Measurements from ENCODE around the gene CLEC11A.

Gene CLEC11A

DNA sequence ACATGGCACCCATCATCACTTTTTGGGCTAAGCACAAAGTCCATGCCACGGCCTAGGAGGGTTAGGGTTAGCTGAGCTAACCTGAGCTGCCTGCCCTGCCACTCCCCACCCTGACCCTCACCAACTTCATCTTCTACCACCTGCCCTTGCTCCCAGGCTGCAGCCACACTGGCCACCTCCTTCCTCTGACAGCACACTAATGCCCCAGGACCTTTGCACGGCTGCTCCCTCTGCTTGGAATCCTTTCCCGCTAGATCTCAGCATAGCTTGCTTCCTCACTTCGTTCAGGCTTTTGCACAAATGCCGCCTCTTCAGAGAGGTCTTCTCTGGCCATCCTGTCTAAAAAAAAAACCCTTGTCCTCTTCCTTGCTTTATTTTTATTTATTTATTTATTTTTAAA, 16.8 kb upstream of the CLEC11A start:
- no peak overlapping the region for H3K4me3 ChIP-seq (ENCODE audit: low read depth, low read length)
- no peaks in the 10 kb centered on the region for H3K36me3 ChIP-seq (ENCODE audit: control insufficient read depth, insufficient read depth, low read length)
- no peak overlapping the region for H3K27ac ChIP-seq (ENCODE audit: low read depth, low read length)
- no peaks in the 10 kb centered on the region for H3K9me3 ChIP-seq (ENCODE audit: control insufficient read depth, insufficient read depth, low read length)
- no peak overlapping the region for H3K9ac ChIP-seq (ENCODE audit: low read depth, low read length)
- H3K27me3 ChIP-seq (ENCODE audit: control insufficient read depth, insufficient read depth, low read length) = peaks cover 4% of the 10 kb centered on the region; the same call in 1 of the 2 replicates
- no peaks in the 10 kb centered on the region for H3K4me1 ChIP-seq (ENCODE audit: control insufficient read depth, insufficient read depth, low read length)

DNA sequence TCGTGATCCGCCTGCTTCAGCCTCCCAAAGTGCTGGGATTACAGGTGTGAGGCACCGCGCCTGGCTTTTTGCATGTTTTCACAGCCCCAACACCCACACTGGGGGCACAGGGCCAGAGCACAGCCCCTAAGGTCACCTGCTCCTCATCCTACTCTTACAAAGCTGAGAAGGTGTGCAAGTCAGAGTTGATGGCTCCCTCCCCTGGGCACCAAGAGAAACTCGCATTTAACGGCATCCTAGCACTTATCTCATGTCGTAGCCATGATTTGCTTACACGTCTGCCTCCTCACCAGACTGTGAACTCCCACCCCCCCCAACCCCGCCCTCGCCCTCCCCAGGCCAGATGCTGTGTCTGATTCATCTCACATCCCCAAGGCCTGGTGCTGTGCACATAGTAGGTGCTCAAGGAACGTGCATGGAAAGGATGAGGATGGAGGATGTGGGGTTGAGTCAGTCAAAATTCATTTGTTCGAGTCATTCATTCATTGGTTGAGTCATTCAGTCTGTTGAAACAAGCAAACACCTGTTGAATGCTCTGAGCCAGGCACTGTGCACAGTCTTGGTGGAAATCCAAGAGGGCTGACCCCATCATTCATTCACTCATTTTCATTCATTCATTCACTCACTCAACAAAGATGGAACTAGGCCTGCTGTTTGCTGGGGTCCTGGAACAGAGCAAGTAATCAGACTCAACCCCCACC, 14.8 kb upstream of the CLEC11A start:
- Histone ChIP-seq H3K27me3 (ENCODE audit: control insufficient read depth, insufficient read depth, low read length) (no peaks in the 10 kb centered on the region), H3K27ac (ENCODE audit: low read depth, low read length) (no peak overlapping the region), H3K4me1 (ENCODE audit: control insufficient read depth, insufficient read depth, low read length) (no peaks in the 10 kb centered on the region), H3K36me3 (ENCODE audit: control insufficient read depth, insufficient read depth, low read length) (no peaks in the 10 kb centered on the region), H3K4me3 (ENCODE audit: low read depth, low read length) (no peak overlapping the region), H3K9ac (ENCODE audit: low read depth, low read length) (no peak overlapping the region), H3K9me3 (ENCODE audit: control insufficient read depth, insufficient read depth, low read length) (no peaks in the 10 kb centered on the region)

DNA sequence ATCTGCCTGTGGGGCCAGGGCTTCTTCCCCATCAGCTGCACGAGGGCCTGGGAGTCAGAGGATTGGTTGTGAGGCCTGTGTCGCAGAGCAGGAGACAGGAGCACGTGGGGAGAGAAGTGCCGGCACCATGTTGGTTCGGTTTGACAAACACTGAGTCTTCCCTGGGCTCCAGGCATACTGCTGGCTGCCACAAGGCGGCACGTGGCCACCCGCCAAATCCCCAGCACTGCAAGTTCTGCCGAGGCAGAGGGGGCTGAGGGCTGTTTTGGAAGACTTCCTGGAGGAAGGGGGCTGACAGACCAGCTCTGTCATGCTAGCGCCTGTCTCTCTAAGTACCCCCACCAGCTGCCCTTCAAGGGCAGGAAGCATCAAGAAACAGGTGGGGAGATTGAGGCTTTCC, 13.1 kb upstream of the CLEC11A start:
- H3K27me3 ChIP-seq (ENCODE audit: control insufficient read depth, insufficient read depth, low read length) = no peaks in the 10 kb centered on the region; the same call in 1 of the 2 replicates
- no peaks in the 10 kb centered on the region for H3K9me3 ChIP-seq (ENCODE audit: control insufficient read depth, insufficient read depth, low read length)
- H3K27ac ChIP-seq (ENCODE audit: low read depth, low read length) = no peak overlapping the region
- no peak overlapping the region for H3K4me3 ChIP-seq (ENCODE audit: low read depth, low read length)
- no peak overlapping the region for H3K9ac ChIP-seq (ENCODE audit: low read depth, low read length)
- no peaks in the 10 kb centered on the region for H3K36me3 ChIP-seq (ENCODE audit: control insufficient read depth, insufficient read depth, low read length)
- H3K4me1 ChIP-seq (ENCODE audit: control insufficient read depth, insufficient read depth, low read length) = no peaks in the 10 kb centered on the region

DNA sequence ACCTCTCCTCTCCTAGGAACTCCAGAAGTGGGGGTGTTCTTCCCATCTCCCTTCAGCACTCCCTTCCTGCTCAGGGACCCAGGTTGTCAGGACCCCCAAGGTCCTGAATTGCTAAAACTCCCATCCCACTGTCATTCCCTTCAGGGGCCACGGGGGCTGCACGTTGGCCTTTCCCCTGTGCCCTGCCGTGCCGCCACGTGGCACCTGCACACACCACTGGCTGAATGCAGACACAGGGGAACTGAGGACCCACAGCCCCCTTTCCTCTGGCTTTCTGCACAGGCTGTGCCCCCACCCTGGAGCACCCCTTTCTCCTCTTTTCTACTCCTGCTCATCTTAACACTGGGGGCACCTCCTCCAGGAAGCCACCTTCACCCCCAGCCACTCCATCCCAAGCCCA, 12.6 kb upstream of the CLEC11A start:
- H3K4me1 ChIP-seq (ENCODE audit: control insufficient read depth, insufficient read depth, low read length) = no peaks in the 10 kb centered on the region
- no peaks in the 10 kb centered on the region for H3K9me3 ChIP-seq (ENCODE audit: control insufficient read depth, insufficient read depth, low read length)
- no peak overlapping the region for H3K27ac ChIP-seq (ENCODE audit: low read depth, low read length)
- no peak overlapping the region for H3K9ac ChIP-seq (ENCODE audit: low read depth, low read length)
- no peaks in the 10 kb centered on the region; the same call in none of the 2 replicates for H3K27me3 ChIP-seq (ENCODE audit: control insufficient read depth, insufficient read depth, low read length)
- no peak overlapping the region for H3K4me3 ChIP-seq (ENCODE audit: low read depth, low read length)
- no peaks in the 10 kb centered on the region for H3K36me3 ChIP-seq (ENCODE audit: control insufficient read depth, insufficient read depth, low read length)

DNA sequence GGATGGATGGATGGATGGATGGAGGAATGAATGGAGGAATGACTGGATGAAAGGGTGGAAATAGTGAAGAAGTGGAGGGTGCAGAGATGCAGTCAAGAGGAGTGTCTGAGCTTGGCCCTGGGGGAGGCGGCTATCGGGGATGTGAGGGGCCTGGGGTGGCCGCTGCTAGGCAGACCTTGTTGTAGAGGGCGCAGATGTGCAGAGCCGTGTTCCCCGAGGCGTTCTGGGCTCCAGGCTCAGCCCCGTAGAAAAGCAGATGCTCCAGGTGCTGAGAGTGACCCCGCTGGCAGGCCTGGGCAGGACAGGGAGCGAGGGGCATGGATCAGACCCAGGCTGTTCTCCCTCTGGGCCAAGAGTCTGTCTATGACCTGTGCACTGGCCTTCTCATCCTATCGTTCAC, 12.0 kb upstream of the CLEC11A start:
- Histone ChIP-seq H3K27ac (ENCODE audit: low read depth, low read length) (no peak overlapping the region), H3K4me1 (ENCODE audit: control insufficient read depth, insufficient read depth, low read length) (no peaks in the 10 kb centered on the region), H3K9me3 (ENCODE audit: control insufficient read depth, insufficient read depth, low read length) (no peaks in the 10 kb centered on the region), H3K9ac (ENCODE audit: low read depth, low read length) (no peak overlapping the region), H3K36me3 (ENCODE audit: control insufficient read depth, insufficient read depth, low read length) (no peaks in the 10 kb centered on the region), H3K27me3 (ENCODE audit: control insufficient read depth, insufficient read depth, low read length) (peaks cover 1% of the 10 kb centered on the region), H3K4me3 (ENCODE audit: low read depth, low read length) (no peak overlapping the region)

DNA sequence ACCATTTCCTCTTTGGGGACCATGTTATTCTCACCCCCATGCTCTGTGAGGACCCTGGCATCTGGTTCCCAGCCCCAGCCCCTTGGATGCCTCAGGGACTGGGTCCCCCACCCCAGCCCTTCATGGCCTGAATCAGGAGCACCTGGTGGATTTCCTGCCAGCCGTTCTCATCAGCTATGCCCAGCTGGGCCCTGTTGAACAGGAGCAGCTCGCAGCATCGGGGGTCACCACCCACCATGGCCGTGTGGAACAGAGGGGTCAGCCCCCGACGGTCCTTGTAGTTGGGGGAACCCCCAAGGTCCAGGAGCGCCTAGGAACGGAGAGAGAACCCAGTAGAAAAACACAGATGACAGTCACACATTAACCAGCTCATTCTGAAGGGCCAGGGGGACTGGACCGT, 11.4 kb upstream of the CLEC11A start:
- H3K9me3 ChIP-seq (ENCODE audit: control insufficient read depth, insufficient read depth, low read length) = no peaks in the 10 kb centered on the region
- H3K4me3 ChIP-seq (ENCODE audit: low read depth, low read length) = no peak overlapping the region
- no peaks in the 10 kb centered on the region for H3K36me3 ChIP-seq (ENCODE audit: control insufficient read depth, insufficient read depth, low read length)
- H3K4me1 ChIP-seq (ENCODE audit: control insufficient read depth, insufficient read depth, low read length) = no peaks in the 10 kb centered on the region
- H3K27me3 ChIP-seq (ENCODE audit: control insufficient read depth, insufficient read depth, low read length) = peaks cover 5% of the 10 kb centered on the region
- H3K9ac ChIP-seq (ENCODE audit: low read depth, low read length) = no peak overlapping the region
- no peak overlapping the region for H3K27ac ChIP-seq (ENCODE audit: low read depth, low read length)

DNA sequence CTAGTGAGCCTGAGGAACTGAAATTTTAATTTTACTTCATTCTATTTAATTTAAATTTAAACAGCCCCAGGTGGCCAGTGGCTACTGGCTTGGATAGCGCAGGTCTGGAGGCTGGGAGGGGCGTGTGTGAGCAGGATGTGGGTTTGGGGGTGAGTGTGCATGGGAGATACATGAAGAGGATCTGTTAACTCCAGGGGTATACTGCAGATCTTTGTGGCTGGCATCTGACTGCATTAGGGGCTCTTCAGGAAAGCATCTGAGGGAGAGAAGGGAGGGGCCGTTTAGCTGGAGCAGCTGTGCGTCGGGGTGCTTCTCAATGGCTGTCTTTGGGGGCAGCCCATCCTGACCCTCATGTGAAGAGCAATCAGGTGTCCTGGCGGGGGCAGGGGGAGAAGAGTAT, 10.3 kb upstream of the CLEC11A start:
- no peaks in the 10 kb centered on the region for H3K36me3 ChIP-seq (ENCODE audit: control insufficient read depth, insufficient read depth, low read length)
- peaks cover 15% of the 10 kb centered on the region for H3K27me3 ChIP-seq (ENCODE audit: control insufficient read depth, insufficient read depth, low read length)
- no peak overlapping the region for H3K9ac ChIP-seq (ENCODE audit: low read depth, low read length)
- no peaks in the 10 kb centered on the region for H3K4me1 ChIP-seq (ENCODE audit: control insufficient read depth, insufficient read depth, low read length)
- H3K9me3 ChIP-seq (ENCODE audit: control insufficient read depth, insufficient read depth, low read length) = no peaks in the 10 kb centered on the region
- no peak overlapping the region for H3K4me3 ChIP-seq (ENCODE audit: low read depth, low read length)
- H3K27ac ChIP-seq (ENCODE audit: low read depth, low read length) = no peak overlapping the region

DNA sequence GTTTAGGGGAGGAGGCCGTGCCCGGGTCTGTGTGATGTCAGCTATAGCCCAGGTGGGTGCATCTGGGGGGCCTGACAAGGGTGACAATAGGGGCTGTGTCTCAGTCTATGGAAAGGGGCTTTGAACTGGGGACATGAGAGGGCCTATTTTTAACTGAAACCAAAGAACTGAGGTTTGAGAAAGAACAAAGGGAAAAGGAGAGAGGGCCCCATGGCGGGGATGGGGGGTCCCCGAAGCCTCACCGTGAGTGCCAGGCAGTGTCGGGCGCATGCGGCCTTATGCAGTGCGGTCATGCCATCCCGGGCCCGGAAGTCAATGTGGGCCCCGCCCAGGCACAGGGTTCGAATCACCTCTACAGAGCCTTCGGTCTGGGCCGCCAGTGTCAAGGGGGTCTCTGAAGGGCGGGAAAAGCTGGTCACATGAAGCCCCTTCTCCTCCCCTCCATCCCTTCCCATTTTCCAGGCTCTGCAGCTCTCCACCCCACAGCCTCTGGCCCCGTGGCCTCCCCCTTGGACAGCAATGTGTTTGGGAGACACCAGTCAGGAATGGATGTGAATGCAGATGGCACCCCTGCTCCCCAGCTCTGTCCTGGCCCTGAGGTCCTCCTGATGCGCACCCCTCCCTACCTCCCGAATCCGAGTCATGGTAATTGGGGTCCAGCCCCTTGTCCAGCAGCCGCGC, 9.5 kb upstream of the CLEC11A start:
- Histone ChIP-seq H3K9ac (ENCODE audit: low read depth, low read length) (no peak overlapping the region), H3K4me1 (ENCODE audit: control insufficient read depth, insufficient read depth, low read length) (no peaks in the 10 kb centered on the region), H3K9me3 (ENCODE audit: control insufficient read depth, insufficient read depth, low read length) (no peaks in the 10 kb centered on the region), H3K27me3 (ENCODE audit: control insufficient read depth, insufficient read depth, low read length) (peaks cover 16% of the 10 kb centered on the region), H3K36me3 (ENCODE audit: control insufficient read depth, insufficient read depth, low read length) (no peaks in the 10 kb centered on the region), H3K27ac (ENCODE audit: low read depth, low read length) (no peak overlapping the region), H3K4me3 (ENCODE audit: low read depth, low read length) (no peak overlapping the region)

DNA sequence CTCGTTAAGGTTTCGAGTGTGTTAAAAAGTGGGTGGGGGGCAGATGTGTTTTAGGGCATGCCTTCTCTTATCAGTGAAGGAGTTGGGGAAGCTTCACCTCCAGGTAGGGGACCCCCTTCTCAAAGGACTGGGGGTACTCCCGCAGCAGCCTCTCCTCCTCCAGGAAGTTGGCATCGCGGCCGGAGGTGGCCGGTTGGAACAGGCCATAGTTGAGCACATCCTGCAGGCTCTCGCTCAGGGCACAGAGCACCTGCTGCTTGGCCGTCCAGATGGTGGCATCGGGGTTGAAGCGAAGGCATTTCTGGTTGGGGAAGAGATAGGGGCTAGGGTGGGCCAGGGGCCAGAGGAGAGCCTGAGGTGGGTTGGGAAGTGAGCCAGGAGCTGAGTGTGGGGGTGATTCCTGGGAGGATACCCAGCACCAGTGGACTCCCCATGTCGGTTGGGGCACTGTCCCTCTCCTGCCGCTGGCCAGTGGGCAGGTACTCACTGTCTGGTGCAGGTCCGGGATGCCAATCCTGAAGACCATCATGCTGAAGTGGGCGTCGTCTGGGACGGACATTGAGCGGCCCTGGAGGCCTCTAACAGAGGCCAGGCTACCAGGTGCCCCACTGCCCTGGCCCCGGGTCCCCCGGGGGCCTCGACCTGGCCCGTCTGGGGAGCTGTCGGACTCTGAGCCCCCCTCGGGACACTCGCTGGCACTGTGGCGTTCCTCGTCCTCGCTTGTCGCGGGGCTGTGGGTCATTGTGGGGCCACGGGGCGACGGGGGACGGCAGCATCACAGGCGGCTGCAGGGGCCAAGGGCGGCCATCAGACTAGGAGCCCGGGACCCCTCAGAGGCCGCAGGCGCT, 6.8 kb upstream of the CLEC11A start:
- no peak overlapping the region for H3K9ac ChIP-seq (ENCODE audit: low read depth, low read length)
- no peaks in the 10 kb centered on the region for H3K9me3 ChIP-seq (ENCODE audit: control insufficient read depth, insufficient read depth, low read length)
- H3K27me3 ChIP-seq (ENCODE audit: control insufficient read depth, insufficient read depth, low read length) = peaks cover 26% of the 10 kb centered on the region
- H3K4me1 ChIP-seq (ENCODE audit: control insufficient read depth, insufficient read depth, low read length) = no peaks in the 10 kb centered on the region
- H3K27ac ChIP-seq (ENCODE audit: low read depth, low read length) = no peak overlapping the region
- H3K4me3 ChIP-seq (ENCODE audit: low read depth, low read length) = no peak overlapping the region
- no peaks in the 10 kb centered on the region for H3K36me3 ChIP-seq (ENCODE audit: control insufficient read depth, insufficient read depth, low read length)

DNA sequence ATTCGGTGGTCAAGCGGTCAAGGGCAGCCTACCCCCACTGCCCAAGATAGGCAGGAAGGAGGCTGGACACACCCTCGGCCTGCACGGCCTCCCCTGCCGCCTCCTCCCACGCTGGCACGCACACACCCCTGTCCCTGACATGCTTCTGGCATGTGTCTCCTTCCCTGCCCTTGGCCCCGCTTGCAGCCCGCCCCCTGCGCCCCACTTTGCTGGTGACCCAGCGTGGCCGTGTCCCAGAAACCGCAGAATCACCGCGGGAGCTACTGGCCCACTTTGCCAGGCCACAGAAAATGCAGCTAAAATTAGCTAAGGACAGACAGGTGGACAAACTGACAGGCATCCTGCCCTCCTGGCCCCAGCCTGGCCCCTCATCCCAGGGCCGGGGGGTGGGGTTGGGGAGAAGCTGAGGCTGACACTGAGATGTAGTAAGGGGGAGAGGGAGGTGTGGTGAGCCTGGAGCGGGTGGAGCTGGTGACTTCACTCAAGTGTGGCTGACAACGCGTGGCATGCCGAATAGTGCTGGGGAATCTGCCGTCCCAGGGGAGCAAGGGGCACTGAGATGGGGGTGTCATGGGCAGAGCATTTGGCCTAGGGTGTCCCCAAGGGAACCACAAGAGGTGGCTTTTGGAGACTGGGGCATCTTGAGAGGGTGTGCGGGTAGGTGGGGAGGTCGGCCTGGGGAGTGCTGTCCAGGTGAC, 6.0 kb upstream of the CLEC11A start:
- Histone ChIP-seq H3K9ac (ENCODE audit: low read depth, low read length) (no peak overlapping the region), H3K4me1 (ENCODE audit: control insufficient read depth, insufficient read depth, low read length) (no peaks in the 10 kb centered on the region), H3K9me3 (ENCODE audit: control insufficient read depth, insufficient read depth, low read length) (no peaks in the 10 kb centered on the region), H3K27me3 (ENCODE audit: control insufficient read depth, insufficient read depth, low read length) (peaks cover 33% of the 10 kb centered on the region), H3K27ac (ENCODE audit: low read depth, low read length) (no peak overlapping the region), H3K36me3 (ENCODE audit: control insufficient read depth, insufficient read depth, low read length) (no peaks in the 10 kb centered on the region), H3K4me3 (ENCODE audit: low read depth, low read length) (no peak overlapping the region)

All from HUES48 (cell line).